Measurements from ENCODE around the gene METTL22.

DNA sequence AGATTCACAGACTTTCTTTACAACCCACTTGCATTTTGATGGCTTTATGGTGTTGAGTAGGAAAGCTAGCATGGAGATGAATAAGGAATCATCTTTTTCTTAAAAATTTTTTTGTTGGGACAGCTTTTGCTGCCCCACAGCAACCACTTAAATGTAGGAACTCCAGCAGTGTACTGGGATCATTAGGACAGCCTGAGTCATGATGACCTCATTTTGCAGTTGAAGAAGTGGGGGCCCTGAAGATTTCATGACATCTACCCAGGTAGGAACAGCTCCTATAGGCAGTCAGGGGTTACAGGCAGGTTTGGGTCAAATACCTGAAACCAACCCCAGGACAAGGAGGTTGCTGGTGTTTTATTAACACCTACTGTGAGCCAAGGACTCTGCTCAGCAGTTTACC, 2.1 kb downstream of the METTL22 start:
- TF ChIP-seq, protein P1, sequence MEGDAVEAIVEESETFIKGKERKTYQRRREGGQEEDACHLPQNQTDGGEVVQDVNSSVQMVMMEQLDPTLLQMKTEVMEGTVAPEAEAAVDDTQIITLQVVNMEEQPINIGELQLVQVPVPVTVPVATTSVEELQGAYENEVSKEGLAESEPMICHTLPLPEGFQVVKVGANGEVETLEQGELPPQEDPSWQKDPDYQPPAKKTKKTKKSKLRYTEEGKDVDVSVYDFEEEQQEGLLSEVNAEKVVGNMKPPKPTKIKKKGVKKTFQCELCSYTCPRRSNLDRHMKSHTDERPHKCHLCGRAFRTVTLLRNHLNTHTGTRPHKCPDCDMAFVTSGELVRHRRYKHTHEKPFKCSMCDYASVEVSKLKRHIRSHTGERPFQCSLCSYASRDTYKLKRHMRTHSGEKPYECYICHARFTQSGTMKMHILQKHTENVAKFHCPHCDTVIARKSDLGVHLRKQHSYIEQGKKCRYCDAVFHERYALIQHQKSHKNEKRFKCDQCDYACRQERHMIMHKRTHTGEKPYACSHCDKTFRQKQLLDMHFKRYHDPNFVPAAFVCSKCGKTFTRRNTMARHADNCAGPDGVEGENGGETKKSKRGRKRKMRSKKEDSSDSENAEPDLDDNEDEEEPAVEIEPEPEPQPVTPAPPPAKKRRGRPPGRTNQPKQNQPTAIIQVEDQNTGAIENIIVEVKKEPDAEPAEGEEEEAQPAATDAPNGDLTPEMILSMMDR (conservative IDR thresholded peaks at IDR 0.05; ENCODE audit: low read depth, low read length) = no peak
- no peak for TF ChIP-seq EZH2 (IDR thresholded peaks at IDR 0.05; ENCODE audit: low read length, unreplicated experiment)

All from PC-3 (cell line).